HepG2 (cell line): ENCODE measurements around the gene TALDO1. TPM values are rescaled to one million over a fixed set of nuclear protein-coding genes. Genes with fewer than 3 reads are reported as not detected.

Source experiments
- ATAC-seq: fragments of 200-7000 bp; cut with Tn5 transposase; 3 replicates; pipeline ENCODE4 v1.9.1; 2020; ENCODE audit warnings: mild to moderate bottlenecking, moderate library complexity
- BruUV-seq: library from RNA; stranded (reverse); fragments of 400-500 nt; replicated peaks from 2 replicates; lab custom pipeline; 2021; lab: Mats Ljungman, UMichigan
- CTCF ChIA-PET: fragments of 300-600 bp; formaldehyde crosslinking; extraction: SDS; loops from one replicate; lab custom pipeline; 2021; ENCODE audit warnings: low total read pairs, inconsistent platforms, low intra/inter-chr PET ratio; lab: Yijun Ruan, JAX
- POLR2A ChIA-PET: fragments of 350-600 bp; sonication (Branson Sonifier 250); formaldehyde crosslinking; loops from one replicate; lab custom pipeline; 2020; ENCODE audit warnings: antibody characterized with exemption, inconsistent platforms; lab: Yijun Ruan, JAX
- DNase-seq: peaks from one replicate; pipeline ENCODE4 v3.0.0-alpha.2; 2015; ENCODE audit warnings: low spot score
- FAIRE-seq: peaks from 3 replicates; lab custom pipeline; 2011; peaks lifted over from hg19 to GRCh38; lab: Jason Lieb, UNC
- H2AFZ ChIP-seq: one replicate; pipeline ENCODE4 v1.6.1; 2011; ENCODE audit warnings: low read length, inconsistent platforms
- H3K27ac ChIP-seq: fragments of 300-600 bp; 3 replicates; pipeline ENCODE4 v1.8.0; 2011; ENCODE audit warnings: mixed run types, mild to moderate bottlenecking, mixed read lengths, low read length, inconsistent platforms; ENCODE audit not compliant: insufficient read depth; ENCODE audit errors: extremely low read length
- H3K27me3 ChIP-seq, 2 experiments: fragments of 200-600 bp in 1 of 2; 2 replicates in 1 of 2; 3 replicates in 1 of 2; pipeline versions ENCODE4 v1.6.0 to v1.8.0; 2011; ENCODE audit warnings: low read length in 2 of 2, mild to moderate bottlenecking in 2 of 2, moderate library complexity in 2 of 2, inconsistent platforms in 1 of 2; ENCODE audit not compliant: insufficient read depth in 2 of 2, control insufficient read depth in 1 of 2
- H3K36me3 ChIP-seq, 2 experiments: fragments of 200-600 bp in 1 of 2; replicated peaks in 1 of 2; 2 replicates in 1 of 2; 3 replicates in 1 of 2; pipeline versions ENCODE4 v1.5.1 to v1.8.0; 2011; ENCODE audit warnings: low read length in 2 of 2, inconsistent platforms in 1 of 2; ENCODE audit not compliant: insufficient read depth in 2 of 2, control insufficient read depth in 1 of 2
- H3K4me1 ChIP-seq: 2 replicates; pipeline ENCODE4 v1.5.1; 2012; ENCODE audit warnings: low read length, inconsistent platforms; ENCODE audit not compliant: insufficient read depth
- H3K4me2 ChIP-seq: 2 replicates; pipeline ENCODE4 v1.6.0; 2011; ENCODE audit warnings: low read depth, low read length, inconsistent platforms
- H3K4me3 ChIP-seq, 3 experiments: fragments of 200-600 bp in 1 of 3; sonication (generic), shearing (Covaris generic) in 1 of 3; replicated peaks in 1 of 3; 2 replicates each; pipeline ENCODE4 v1.5.1; 2011 to 2016; ENCODE audit warnings: low read length in 3 of 3, inconsistent platforms in 2 of 3, low read depth in 2 of 3, mild to moderate bottlenecking in 2 of 3, control low read depth in 1 of 3, mixed read lengths in 1 of 3; ENCODE audit not compliant: insufficient read depth in 1 of 3
- H3K79me2 ChIP-seq: one replicate; pipeline ENCODE4 v1.6.1; 2011; ENCODE audit warnings: low read length, inconsistent platforms; ENCODE audit not compliant: insufficient read depth
- H3K9ac ChIP-seq: 2 replicates; pipeline ENCODE4 v1.6.0; 2011; ENCODE audit warnings: mild to moderate bottlenecking, low read depth, low read length, inconsistent platforms; ENCODE audit not compliant: insufficient read depth
- H3K9me3 ChIP-seq: 2 replicates; pipeline ENCODE4 v1.5.1; 2012; ENCODE audit warnings: mild to moderate bottlenecking, low read length
- H4K20me1 ChIP-seq: 2 replicates; pipeline ENCODE4 v1.6.0; 2011; ENCODE audit warnings: inconsistent platforms, mild to moderate bottlenecking, low read length, moderate library complexity; ENCODE audit not compliant: insufficient read depth
- AGO1 ChIP-seq: fragments of 200-400 bp; formaldehyde crosslinking; IDR thresholded peaks from 2 replicates; pipeline ENCODE4 v1.6.1; 2017; ENCODE audit warnings: mild to moderate bottlenecking, low read depth, low read length, moderate library complexity; ENCODE audit not compliant: poor library complexity, severe bottlenecking
- AGO2 ChIP-seq: fragments of 200-400 bp; formaldehyde crosslinking; optimal IDR thresholded peaks from 2 replicates; pipeline ENCODE3; 2017; ENCODE audit warnings: mild to moderate bottlenecking, low read depth, low read length, moderate library complexity
- BHLHE40 ChIP-seq: IDR thresholded peaks from 2 replicates; pipeline ENCODE4 v1.6.1; 2011; ENCODE audit warnings: low read length, improper control_type of control experiment
- ERF ChIP-seq: IDR thresholded peaks from 2 replicates; pipeline ENCODE4 v1.6.1; 2018; ENCODE audit warnings: missing biosample characterization, missing genetic modification reagents
- KAT7 ChIP-seq: IDR thresholded peaks from 2 replicates; pipeline ENCODE4 v1.6.1; 2018; ENCODE audit warnings: borderline replicate concordance, missing compliant biosample characterization
- KMT2A ChIP-seq: sonication (generic); formaldehyde crosslinking; IDR thresholded peaks from 2 replicates; pipeline ENCODE4 v1.4.0; 2020; ENCODE audit warnings: missing genetic modification reagents
- MED8 ChIP-seq: sonication (generic); formaldehyde crosslinking; IDR thresholded peaks from 2 replicates; pipeline ENCODE4 v1.8.1; 2023; ENCODE audit warnings: mild to moderate bottlenecking, missing genetic modification reagents; ENCODE audit not compliant: insufficient replicate concordance
- RORA ChIP-seq: sonication (generic); formaldehyde crosslinking; IDR thresholded peaks from 2 replicates; pipeline ENCODE4 v1.5.0; 2020; ENCODE audit warnings: mild to moderate bottlenecking, missing genetic modification reagents, moderate library complexity
- SPEN ChIP-seq: sonication (generic); formaldehyde crosslinking; IDR thresholded peaks from 2 replicates; pipeline ENCODE4 v1.5.1; 2020; ENCODE audit warnings: low read depth, mild to moderate bottlenecking, missing genetic modification reagents
- TGIF2 ChIP-seq: IDR thresholded peaks from 2 replicates; pipeline ENCODE4 v1.6.1; 2016; ENCODE audit warnings: control low read depth, missing compliant biosample characterization
- TMF1 ChIP-seq: sonication (generic); formaldehyde crosslinking; IDR thresholded peaks from 2 replicates; pipeline ENCODE4 v1.8.1; 2022; ENCODE audit warnings: low read depth, missing genetic modification reagents
- ZBTB38 ChIP-seq: sonication (generic); formaldehyde crosslinking; IDR thresholded peaks from 2 replicates; pipeline ENCODE4 v1.5.1; 2020; ENCODE audit warnings: mild to moderate bottlenecking, missing genetic modification reagents
- ZFP82 ChIP-seq: sonication (generic); formaldehyde crosslinking; IDR thresholded peaks from 2 replicates; pipeline ENCODE4 v1.5.1; 2020; ENCODE audit warnings: mild to moderate bottlenecking, missing genetic modification reagents, borderline replicate concordance
- ZNF101 ChIP-seq: sonication (generic); formaldehyde crosslinking; IDR thresholded peaks from 2 replicates; pipeline ENCODE4 v1.4.0; 2020; ENCODE audit warnings: mild to moderate bottlenecking, low read depth, missing genetic modification reagents, borderline replicate concordance
- ZNF343 ChIP-seq: sonication (generic); formaldehyde crosslinking; IDR thresholded peaks from 2 replicates; pipeline ENCODE4 v1.4.0; 2020; ENCODE audit warnings: mild to moderate bottlenecking, missing genetic modification reagents
- ZNF839 ChIP-seq: sonication (generic); formaldehyde crosslinking; IDR thresholded peaks from 2 replicates; pipeline ENCODE4 v1.4.0; 2020; ENCODE audit warnings: missing genetic modification reagents, mild to moderate bottlenecking, borderline replicate concordance
- ZSCAN22 ChIP-seq: sonication (generic); formaldehyde crosslinking; IDR thresholded peaks from 2 replicates; pipeline ENCODE4 v1.4.0; 2020; ENCODE audit warnings: mild to moderate bottlenecking, missing genetic modification reagents
- WGBS: methylation state at CpG from one replicate; pipeline ENCODE4 v1.1.6; 2017; ENCODE audit warnings: low lambda C conversion rate; 5-methylcytosine and 5-hydroxymethylcytosine counted together
- in situ Hi-C: cut with HindIII; loops from 2 replicates; pipeline ENCODE4 v1.10.0; 2017; ENCODE audit warnings: low pct_unique_long_range_greater_than_20kb; ENCODE audit not compliant: extremely low pct_ligation_motif_present
- intact Hi-C: fragments of 100-400 bp; cut with micrococcal nuclease; formaldehyde crosslinking; loops from one replicate; pipeline ENCODE4 v1.10.0; 2022; ENCODE audit not compliant: unreplicated experiment
- polyA plus RNA-seq, 8 experiments: library from polyadenylated mRNA; depleted of rRNA in 3 of 8; stranded (reverse) in 7 of 8; unstranded in 1 of 8; fragments of >200 nt; fragmentation: Illumina TruSeq in 4 of 8; extraction: Trizol in 4 of 8; gene quantifications; 2 replicates each; pipeline versions ENCODE4 v1.2.1 to v1.2.3, GENCODE V29; 2011 to 2016; ENCODE audit warnings: low read depth in 4 of 8, missing spikeins in 1 of 8, mixed read lengths in 1 of 8; ENCODE audit not compliant: insufficient read depth in 1 of 8
- total RNA-seq, 5 experiments: library from RNA; depleted of rRNA; stranded (reverse); fragments of >200 nt; fragmentation: Illumina TruSeq; extraction: Trizol; gene quantifications; 2 replicates each; pipeline ENCODE4 v1.2.3, GENCODE V29; 2016; ENCODE audit warnings: low read depth in 1 of 5
- TF ChIP-seq, protein P1 (sequence below): sonication (generic); formaldehyde crosslinking; IDR thresholded peaks from 2 replicates; pipeline ENCODE4 v1.4.0; 2020; ENCODE audit warnings: missing genetic modification reagents
- TF ChIP-seq, protein P2 (sequence below): IDR thresholded peaks from 2 replicates; pipeline ENCODE4 v1.6.1; 2016; ENCODE audit warnings: mild to moderate bottlenecking, missing biosample characterization, missing genetic modification reagents
- TF ChIP-seq, protein P3 (sequence below): sonication (generic); formaldehyde crosslinking; IDR thresholded peaks from 2 replicates; pipeline ENCODE4 v1.4.0; 2020; ENCODE audit warnings: missing genetic modification reagents

The TALDO1 gene
- total and polyA plus RNA-seq, 2 of the 13 experiments (the other 11 are each of a cell fraction or from before 2014, with no cell fraction given), result 107 to 240 TPM

DNA sequence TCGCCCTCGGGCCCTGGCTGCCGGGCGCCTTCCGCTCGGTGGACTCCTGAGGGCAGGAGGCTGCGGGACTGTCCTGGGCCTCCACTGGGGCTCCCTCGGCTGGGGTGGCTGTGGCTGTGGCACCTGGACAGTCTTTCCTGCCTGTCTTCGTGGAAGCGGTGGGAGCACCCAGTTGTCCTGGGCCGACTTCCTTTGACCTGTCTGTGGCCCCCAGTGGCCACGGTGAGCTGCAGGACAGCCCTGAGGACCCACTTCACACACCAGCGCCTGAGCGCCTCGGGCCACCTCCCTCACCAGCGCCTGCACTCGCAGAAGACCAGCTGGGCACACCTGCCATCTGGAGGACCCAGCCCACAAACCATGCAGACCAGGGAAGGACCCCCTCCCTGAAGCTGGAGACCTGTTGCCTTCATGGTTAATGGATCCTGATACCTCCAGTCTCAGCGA is 43.0 kb upstream of the TALDO1 start:
- peaks cover 31% of the 10 kb centered on the region for H3K79me2 ChIP-seq
- H2AFZ ChIP-seq, result no peak overlapping the region
- CTCF ChIA-PET, result no interaction called here
- H3K9me3 ChIP-seq, result no peaks in the 10 kb centered on the region
- H3K4me1 ChIP-seq, result peaks cover 65% of the 10 kb centered on the region
- H3K4me3 ChIP-seq, result peak overlapping the region; percentile 11 to 96 (median 94); a peak in 5 of 6 replicates
- H3K27me3 ChIP-seq, result no peaks in the 10 kb centered on the region; a peak in 1 of 5 replicates
- peaks cover 2 to 8% of the 10 kb centered on the region in 2 experiments; a peak in 4 of 5 replicates for H3K36me3 ChIP-seq
- H3K9ac ChIP-seq, result peak overlapping the region; percentile 46
- DNase-seq (no peak), ATAC-seq (no peak)
- peak overlapping the region; percentile 96 for H3K27ac ChIP-seq
- TF ChIP-seq KAT7 (CRISPR knock-in tag), result no peak
- peak; percentile 2 for TF ChIP-seq MED8 (CRISPR knock-in tag)
- TF ChIP-seq, protein P1, sequence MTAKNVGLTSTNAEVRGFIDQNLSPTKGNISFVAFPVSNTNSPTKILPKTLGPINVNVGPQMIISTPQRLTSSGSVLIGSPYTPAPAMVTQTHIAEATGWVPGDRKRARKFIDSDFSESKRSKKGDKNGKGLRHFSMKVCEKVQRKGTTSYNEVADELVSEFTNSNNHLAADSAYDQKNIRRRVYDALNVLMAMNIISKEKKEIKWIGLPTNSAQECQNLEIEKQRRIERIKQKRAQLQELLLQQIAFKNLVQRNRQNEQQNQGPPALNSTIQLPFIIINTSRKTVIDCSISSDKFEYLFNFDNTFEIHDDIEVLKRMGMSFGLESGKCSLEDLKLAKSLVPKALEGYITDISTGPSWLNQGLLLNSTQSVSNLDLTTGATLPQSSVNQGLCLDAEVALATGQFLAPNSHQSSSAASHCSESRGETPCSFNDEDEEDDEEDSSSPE, result no peak
- TF ChIP-seq ZNF839, result no peak
- no peak for TF ChIP-seq ZNF343 (CRISPR knock-in tag)
- peak; percentile 56; the same call in 1 of the 2 replicates for TF ChIP-seq ZBTB38
- peak; percentile 13; the same call in 1 of the 2 replicates for TF ChIP-seq ZFP82
- TF ChIP-seq, protein P2, sequence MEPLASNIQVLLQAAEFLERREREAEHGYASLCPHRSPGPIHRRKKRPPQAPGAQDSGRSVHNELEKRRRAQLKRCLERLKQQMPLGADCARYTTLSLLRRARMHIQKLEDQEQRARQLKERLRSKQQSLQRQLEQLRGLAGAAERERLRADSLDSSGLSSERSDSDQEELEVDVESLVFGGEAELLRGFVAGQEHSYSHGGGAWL (CRISPR knock-in tag), result 0 out of 2 replicates have a peak, but pooled peaks have one; percentile 24
- no peak for TF ChIP-seq SPEN (CRISPR knock-in tag)
- no peak for TF ChIP-seq TGIF2 (CRISPR knock-in tag)
- no peak for TF ChIP-seq KMT2A (CRISPR knock-in tag)
- no peak for TF ChIP-seq RORA (CRISPR knock-in tag)
- TF ChIP-seq, protein P3, sequence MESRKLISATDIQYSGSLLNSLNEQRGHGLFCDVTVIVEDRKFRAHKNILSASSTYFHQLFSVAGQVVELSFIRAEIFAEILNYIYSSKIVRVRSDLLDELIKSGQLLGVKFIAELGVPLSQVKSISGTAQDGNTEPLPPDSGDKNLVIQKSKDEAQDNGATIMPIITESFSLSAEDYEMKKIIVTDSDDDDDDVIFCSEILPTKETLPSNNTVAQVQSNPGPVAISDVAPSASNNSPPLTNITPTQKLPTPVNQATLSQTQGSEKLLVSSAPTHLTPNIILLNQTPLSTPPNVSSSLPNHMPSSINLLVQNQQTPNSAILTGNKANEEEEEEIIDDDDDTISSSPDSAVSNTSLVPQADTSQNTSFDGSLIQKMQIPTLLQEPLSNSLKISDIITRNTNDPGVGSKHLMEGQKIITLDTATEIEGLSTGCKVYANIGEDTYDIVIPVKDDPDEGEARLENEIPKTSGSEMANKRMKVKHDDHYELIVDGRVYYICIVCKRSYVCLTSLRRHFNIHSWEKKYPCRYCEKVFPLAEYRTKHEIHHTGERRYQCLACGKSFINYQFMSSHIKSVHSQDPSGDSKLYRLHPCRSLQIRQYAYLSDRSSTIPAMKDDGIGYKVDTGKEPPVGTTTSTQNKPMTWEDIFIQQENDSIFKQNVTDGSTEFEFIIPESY (CRISPR knock-in tag), result peak; percentile 76
- TF ChIP-seq TMF1 (CRISPR knock-in tag), result no peak
- no peak for TF ChIP-seq ZNF101
- TF ChIP-seq AGO2, result peak; percentile 67
- no peak for TF ChIP-seq ZSCAN22 (CRISPR knock-in tag)
- TF ChIP-seq AGO1, result peak; percentile 18
- no peak for TF ChIP-seq BHLHE40
- TF ChIP-seq ERF, result no peak
- TF ChIP-seq, all 625 proteins: peak for 7
- H4K20me1 ChIP-seq, result no peaks in the 10 kb centered on the region
- in situ Hi-C loops, result no loop called here
- no TSS peak for BruUV-seq
- WGBS, result 71% methylated on average over 7 of the region's 18 CpGs
- no peak for FAIRE-seq
- intact Hi-C loops, result loop anchor here (2.0 to 10.0 kb wide), 2 partner anchors 49 to 73 kb away; partner anchors contain the start of gene GATD1
- H3K4me2 ChIP-seq, result peak overlapping the region; percentile 82
- POLR2A ChIA-PET, result interaction anchor here (0.6 to 7.9 kb wide), 18 partner anchors 7 to 256 kb away, joined by 3 to 203 read pairs (median 6); partner anchors contain the start of genes DEAF1, GATD1, LMNTD2 and PHRF1
